K562 (cell line): Measurements from ENCODE around the gene RARRES2. TPM values are rescaled to one million over a fixed set of nuclear protein-coding genes. Genes with fewer than 3 reads are reported as not detected.
A peak's percentile ranks its signal among the peaks of the same experiment; 100 is the strongest.

Experiments
- ATAC-seq: fragments of 200-7000 bp; cut with Tn5 transposase; 3 replicates; pipeline ENCODE4 v1.9.1; 2020; ENCODE audit warnings: moderate library complexity
- BruUV-seq: library from RNA; stranded (reverse); fragments of 400-500 nt; replicated peaks from 2 replicates; lab custom pipeline; 2021; lab: Mats Ljungman, UMichigan
- CTCF ChIA-PET: fragments of 300-600 bp; formaldehyde crosslinking; extraction: SDS; loops from one replicate; lab custom pipeline; 2021; ENCODE audit warnings: low intra/inter-chr PET ratio; lab: Yijun Ruan, JAX
- POLR2A ChIA-PET: fragments of 300-600, 350-650 bp; sonication (Branson Sonifier 250); formaldehyde crosslinking; extraction: SDS; loops from one replicate; lab custom pipeline; 2021; ENCODE audit warnings: antibody characterized with exemption, inconsistent platforms; lab: Yijun Ruan, JAX
- DNase-seq, 4 experiments: peaks; one replicate each; pipeline versions ENCODE4 v3.0.0 to v3.0.0-alpha.2; 2011 to 2018; ENCODE audit warnings: low spot score in 3 of 4, mixed read lengths in 3 of 4; ENCODE audit errors: extremely low read depth in 1 of 4
- FAIRE-seq: peaks from 2 replicates; lab custom pipeline; 2011; peaks lifted over from hg19 to GRCh38; lab: Jason Lieb, UNC
- H2AFZ ChIP-seq: 2 replicates; pipeline ENCODE4 v1.6.0; 2011; ENCODE audit warnings: low read depth, low read length, control low read depth, inconsistent platforms
- H3K27ac ChIP-seq: fragments of 200-600 bp; 3 replicates; pipeline ENCODE4 v1.8.0; 2011; ENCODE audit warnings: low read depth, mild to moderate bottlenecking, control low read depth, inconsistent platforms, low read length, moderate library complexity, mixed read lengths; ENCODE audit errors: extremely low read depth
- H3K27me3 ChIP-seq, 2 experiments: fragments of 300-600 bp in 1 of 2; 2 replicates in 1 of 2; 3 replicates in 1 of 2; pipeline versions ENCODE4 v1.6.0 to v1.8.0; 2011; ENCODE audit warnings: inconsistent platforms in 2 of 2, low read length in 2 of 2, mild to moderate bottlenecking in 1 of 2, mixed read lengths in 1 of 2, moderate library complexity in 1 of 2; ENCODE audit not compliant: control insufficient read depth in 2 of 2, insufficient read depth in 2 of 2
- H3K36me3 ChIP-seq: fragments of 300-600 bp; 3 replicates; pipeline ENCODE4 v1.8.0; 2011; ENCODE audit warnings: mild to moderate bottlenecking, low read length, inconsistent platforms; ENCODE audit not compliant: control insufficient read depth, insufficient read depth
- H3K4me1 ChIP-seq, 2 experiments: fragments of 200-600 bp in 1 of 2; replicated peaks in 1 of 2; 2 replicates in 1 of 2; 3 replicates in 1 of 2; pipeline versions ENCODE4 v1.5.1 to v1.8.0; 2011; ENCODE audit warnings: inconsistent platforms in 2 of 2, low read length in 2 of 2, mild to moderate bottlenecking in 1 of 2, mixed read lengths in 1 of 2, moderate library complexity in 1 of 2; ENCODE audit not compliant: control insufficient read depth in 2 of 2, insufficient read depth in 2 of 2
- H3K4me2 ChIP-seq: 2 replicates; pipeline ENCODE4 v1.6.1; 2011; ENCODE audit warnings: low read length, control low read depth, inconsistent platforms, mixed read lengths; ENCODE audit not compliant: insufficient read depth
- H3K4me3 ChIP-seq: fragments of 200-600 bp; sonication (generic), shearing (Covaris generic); 2 replicates; pipeline ENCODE4 v1.5.1; 2016; ENCODE audit warnings: control low read depth, inconsistent platforms
- H3K79me2 ChIP-seq: fragments of 200-600 bp; 3 replicates; pipeline ENCODE4 v1.8.0; 2011; ENCODE audit warnings: low read length, inconsistent platforms; ENCODE audit not compliant: control insufficient read depth, insufficient read depth
- H3K9ac ChIP-seq, 2 experiments: 2 replicates each; pipeline versions ENCODE4 v1.6.0 to v1.6.1; 2011; ENCODE audit warnings: low read depth in 2 of 2, low read length in 2 of 2, control low read depth in 1 of 2, inconsistent platforms in 1 of 2, mild to moderate bottlenecking in 1 of 2, mixed read lengths in 1 of 2; ENCODE audit not compliant: insufficient read depth in 1 of 2
- H3K9me1 ChIP-seq: one replicate; pipeline ENCODE4 v1.6.0; 2011; ENCODE audit warnings: inconsistent platforms, mild to moderate bottlenecking, low read length, moderate library complexity; ENCODE audit not compliant: control insufficient read depth, insufficient read depth
- H3K9me3 ChIP-seq: replicated peaks from 2 replicates; pipeline ENCODE4 v1.5.1; 2011; ENCODE audit warnings: low read depth, low read length, inconsistent platforms; ENCODE audit not compliant: control insufficient read depth, insufficient read depth
- H4K20me1 ChIP-seq: replicated peaks from 2 replicates; pipeline ENCODE4 v1.6.1; 2011; ENCODE audit warnings: low read length, inconsistent platforms, mixed read lengths; ENCODE audit not compliant: control insufficient read depth, insufficient read depth
- CBX8 ChIP-seq: fragments of 200-600 bp; sonication (generic); IDR thresholded peaks from 2 replicates; pipeline ENCODE4 v1.6.1; 2012; ENCODE audit warnings: borderline replicate concordance, mixed run types, low read depth, mild to moderate bottlenecking, moderate library complexity, mixed read lengths, low read length, control low read depth, inconsistent platforms; ENCODE audit not compliant: poor library complexity, severe bottlenecking; ENCODE audit errors: extremely low read depth
- HCFC1 ChIP-seq: IDR thresholded peaks from 2 replicates; pipeline ENCODE4 v1.6.1; 2012; ENCODE audit warnings: low read depth, low read length, improper control_type of control experiment
- NR2C1 ChIP-seq, 2 experiments: fragments of 450-650 bp; IDR thresholded peaks; 2 replicates each; pipeline ENCODE4 v1.6.1; 2017; ENCODE audit warnings: mild to moderate bottlenecking in 2 of 2, antibody characterized with exemption in 1 of 2, inconsistent platforms in 1 of 2, missing compliant biosample characterization in 1 of 2, missing genetic modification characterization in 1 of 2
- POLR2AphosphoS2 ChIP-seq: IDR thresholded peaks from 2 replicates; pipeline ENCODE4 v1.6.1; 2012; ENCODE audit warnings: low read length, improper control_type of control experiment
- PYGO2 ChIP-seq: fragments of 450-650 bp; IDR thresholded peaks from 2 replicates; pipeline ENCODE4 v1.6.1; 2016; ENCODE audit warnings: mild to moderate bottlenecking, missing genetic modification characterization, moderate library complexity, missing compliant biosample characterization
- SETDB1 ChIP-seq: IDR thresholded peaks from one replicate; pipeline ENCODE4 v1.6.1; 2012; ENCODE audit warnings: low read length, control low read depth, inconsistent platforms
- WGBS: fragments of 100-300 bp; shearing (Covaris generic); methylation state at CpG from one replicate; pipeline ENCODE4 v1.1.6; 2016; ENCODE audit warnings: low coverage, mixed read lengths; ENCODE audit not compliant: insufficient coverage; ENCODE audit errors: missing lambda C conversion rate; 5-methylcytosine and 5-hydroxymethylcytosine counted together
- in situ Hi-C: fragments of 300-500 bp; cut with MboI; formaldehyde crosslinking; loops from 4 replicates; pipeline ENCODE4 v1.15.0; 2018; ENCODE audit warnings: inconsistent platforms, mixed read lengths
- intact Hi-C: fragments of 100-400 bp; cut with micrococcal nuclease; formaldehyde crosslinking; loops from 2 replicates; pipeline ENCODE4 v1.14.2; 2022
- polyA plus RNA-seq, 8 experiments: library from polyadenylated mRNA; depleted of rRNA in 4 of 8; stranded (reverse) in 5 of 8; unstranded in 3 of 8; fragments of >200 nt; fragmentation: Nextera tagmentation in 2 of 8; fragmentation: Illumina TruSeq in 1 of 8; extraction: Ambion mirVana in 2 of 8; extraction: Trizol in 1 of 8; gene quantifications; 2 replicates each; pipeline versions ENCODE4 v1.2.1 to v1.2.3, GENCODE V29; 2011 to 2014; ENCODE audit warnings: inconsistent platforms in 1 of 8, missing spikeins in 1 of 8
- total RNA-seq, 7 experiments: library from RNA; depleted of rRNA in 6 of 7; stranded (reverse); fragments of >200 nt in 6 of 7; fragmentation: Illumina TruSeq in 2 of 7; extraction: Trizol in 2 of 7; gene quantifications; 2 replicates each; pipeline versions ENCODE4 v1.2.1 to v1.2.3, GENCODE V29; 2011 to 2021; ENCODE audit warnings: low replicate concordance in 1 of 7
- TF ChIP-seq, protein P1 (sequence below): fragments of 450-650 bp; formaldehyde crosslinking; IDR thresholded peaks from 2 replicates; pipeline ENCODE4 v1.4.0; 2022; ENCODE audit warnings: mild to moderate bottlenecking, moderate library complexity
- TF ChIP-seq, protein P2 (sequence below), 3 experiments: fragments of 200-800 bp in 1 of 3; sonication (Bioruptor generic) in 1 of 3; sonication (generic) in 1 of 3; formaldehyde crosslinking in 1 of 3; IDR thresholded peaks; 2 replicates each; pipeline versions ENCODE4 v1.6.1 to v1.8.0; 2016 to 2022; ENCODE audit warnings: mild to moderate bottlenecking in 2 of 3, missing compliant biosample characterization in 2 of 3, missing genetic modification characterization in 2 of 3, missing genetic modification reagents in 1 of 3
- TF ChIP-seq, protein P3 (sequence below): sonication (generic); formaldehyde crosslinking; IDR thresholded peaks from 2 replicates; pipeline ENCODE4 v1.9.0; 2022; ENCODE audit warnings: mild to moderate bottlenecking, missing genetic modification reagents
- TF ChIP-seq, protein P4 (sequence below): fragments of 450-650 bp; IDR thresholded peaks from 2 replicates; pipeline ENCODE4 v1.6.1; 2016; ENCODE audit warnings: missing biosample characterization, missing genetic modification characterization
- TF ChIP-seq, protein P5 (sequence below): sonication (generic); formaldehyde crosslinking; IDR thresholded peaks from 2 replicates; pipeline ENCODE4 v1.9.0; 2022; ENCODE audit warnings: mild to moderate bottlenecking, missing genetic modification reagents
- TF ChIP-seq, protein P6 (sequence below): fragments of 250-450 bp; sonication (Bioruptor Pico); IDR thresholded peaks from 2 replicates; pipeline ENCODE4 v1.4.0; 2020; ENCODE audit warnings: borderline replicate concordance

The RARRES2 gene
- total and polyA plus RNA-seq, 9 of the 15 experiments (the other 6 are each of a cell fraction or from before 2014, with no cell fraction given) = 0.11 to 1.7 (median 0.23) TPM; not detected in 6

DNA sequence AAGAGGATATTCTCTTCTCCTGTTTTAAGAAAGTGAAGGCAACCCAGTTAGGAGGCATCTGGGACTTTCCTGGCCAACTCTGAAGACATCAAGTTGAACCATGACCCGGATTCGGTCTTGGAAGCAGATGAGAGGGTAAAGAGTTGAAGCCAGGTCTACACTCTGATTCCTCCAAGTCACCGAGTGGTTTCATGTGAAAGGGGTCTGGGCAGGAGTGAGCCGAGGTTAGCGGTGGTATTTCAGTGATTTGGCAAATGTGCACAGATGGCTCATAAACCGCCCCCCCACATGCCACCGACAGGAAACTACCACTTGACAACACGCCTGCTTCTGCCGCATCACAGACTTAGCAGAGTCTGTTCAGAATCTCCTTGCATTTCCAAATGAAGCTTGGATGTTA is 15.8 kb upstream of the RARRES2 start:
- no TSS peak for BruUV-seq
- no peak for ATAC-seq
- Histone ChIP-seq H3K9me1 (peaks cover 5% of the 10 kb centered on the region), H3K36me3 (no peaks in the 10 kb centered on the region), H2AFZ (peak overlapping the region; percentile 48), H3K9me3 (no peaks in the 10 kb centered on the region), H3K4me1 (peaks cover 30 to 37% of the 10 kb centered on the region in 2 experiments; a peak in 4 of 5 replicates), H3K27ac (0 out of 3 replicates have a peak overlapping the region, but pooled peaks have one; percentile 7), H3K4me3 (no peak overlapping the region), H3K79me2 (no peaks in the 10 kb centered on the region), H4K20me1 (no peaks in the 10 kb centered on the region), H3K27me3 (no peaks in the 10 kb centered on the region; a peak in 1 of 5 replicates), H3K9ac (no peak overlapping the region), H3K4me2 (no peak overlapping the region; the same call in 1 of the 2 replicates)
- CTCF ChIA-PET = interaction anchor here (0.9 to 1.6 kb wide), 2 partner anchors 63 to 65 kb away, joined by 3 to 16 read pairs; no protein-coding TSS in a partner anchor
- WGBS = 63% methylated on average over 9 of the region's 9 CpGs
- in situ Hi-C loops = no loop called here
- intact Hi-C loops = loop anchor here (2.0 to 10.0 kb wide), 3 partner anchors 22 to 398 kb away; partner anchors contain the start of gene ZNF775
- FAIRE-seq = no peak
- POLR2A ChIA-PET = no interaction called here
- peak in 1 of 4 experiments; percentile 15 for DNase-seq
- TF ChIP-seq, protein P1, sequence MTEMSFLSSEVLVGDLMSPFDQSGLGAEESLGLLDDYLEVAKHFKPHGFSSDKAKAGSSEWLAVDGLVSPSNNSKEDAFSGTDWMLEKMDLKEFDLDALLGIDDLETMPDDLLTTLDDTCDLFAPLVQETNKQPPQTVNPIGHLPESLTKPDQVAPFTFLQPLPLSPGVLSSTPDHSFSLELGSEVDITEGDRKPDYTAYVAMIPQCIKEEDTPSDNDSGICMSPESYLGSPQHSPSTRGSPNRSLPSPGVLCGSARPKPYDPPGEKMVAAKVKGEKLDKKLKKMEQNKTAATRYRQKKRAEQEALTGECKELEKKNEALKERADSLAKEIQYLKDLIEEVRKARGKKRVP = no peak
- TF ChIP-seq, protein P2, sequence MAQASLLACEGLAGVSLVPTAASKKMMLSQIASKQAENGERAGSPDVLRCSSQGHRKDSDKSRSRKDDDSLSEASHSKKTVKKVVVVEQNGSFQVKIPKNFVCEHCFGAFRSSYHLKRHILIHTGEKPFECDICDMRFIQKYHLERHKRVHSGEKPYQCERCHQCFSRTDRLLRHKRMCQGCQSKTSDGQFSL (CRISPR knock-in tag; IDR thresholded peaks at IDR 0.05) = peak; percentile 91
- TF ChIP-seq, protein P2 (tag; IDR thresholded peaks at IDR 0.05) = no peak; a peak in 1 of 4 replicates
- TF ChIP-seq NR2C1 (IDR thresholded peaks at IDR 0.05) = 0 out of 2 replicates have a peak, but pooled peaks have one; percentile 10
- no peak; the same call in 1 of the 2 replicates for TF ChIP-seq NR2C1 (tag; IDR thresholded peaks at IDR 0.05)
- TF ChIP-seq, protein P3, sequence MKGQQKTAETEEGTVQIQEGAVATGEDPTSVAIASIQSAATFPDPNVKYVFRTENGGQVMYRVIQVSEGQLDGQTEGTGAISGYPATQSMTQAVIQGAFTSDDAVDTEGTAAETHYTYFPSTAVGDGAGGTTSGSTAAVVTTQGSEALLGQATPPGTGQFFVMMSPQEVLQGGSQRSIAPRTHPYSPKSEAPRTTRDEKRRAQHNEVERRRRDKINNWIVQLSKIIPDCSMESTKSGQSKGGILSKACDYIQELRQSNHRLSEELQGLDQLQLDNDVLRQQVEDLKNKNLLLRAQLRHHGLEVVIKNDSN (CRISPR knock-in tag) = peak; percentile 30; the same call in 1 of the 2 replicates
- TF ChIP-seq, protein P4, sequence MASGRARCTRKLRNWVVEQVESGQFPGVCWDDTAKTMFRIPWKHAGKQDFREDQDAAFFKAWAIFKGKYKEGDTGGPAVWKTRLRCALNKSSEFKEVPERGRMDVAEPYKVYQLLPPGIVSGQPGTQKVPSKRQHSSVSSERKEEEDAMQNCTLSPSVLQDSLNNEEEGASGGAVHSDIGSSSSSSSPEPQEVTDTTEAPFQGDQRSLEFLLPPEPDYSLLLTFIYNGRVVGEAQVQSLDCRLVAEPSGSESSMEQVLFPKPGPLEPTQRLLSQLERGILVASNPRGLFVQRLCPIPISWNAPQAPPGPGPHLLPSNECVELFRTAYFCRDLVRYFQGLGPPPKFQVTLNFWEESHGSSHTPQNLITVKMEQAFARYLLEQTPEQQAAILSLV = no peak
- TF ChIP-seq HCFC1 = 0 out of 2 replicates have a peak, but pooled peaks have one; percentile 13
- TF ChIP-seq SETDB1 = no peak
- TF ChIP-seq POLR2AphosphoS2 = no peak
- TF ChIP-seq, protein P5, sequence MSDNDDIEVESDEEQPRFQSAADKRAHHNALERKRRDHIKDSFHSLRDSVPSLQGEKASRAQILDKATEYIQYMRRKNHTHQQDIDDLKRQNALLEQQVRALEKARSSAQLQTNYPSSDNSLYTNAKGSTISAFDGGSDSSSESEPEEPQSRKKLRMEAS (CRISPR knock-in tag) = 0 out of 2 replicates have a peak, but pooled peaks have one; percentile 21
- TF ChIP-seq CBX8 = no peak
- TF ChIP-seq, protein P6, sequence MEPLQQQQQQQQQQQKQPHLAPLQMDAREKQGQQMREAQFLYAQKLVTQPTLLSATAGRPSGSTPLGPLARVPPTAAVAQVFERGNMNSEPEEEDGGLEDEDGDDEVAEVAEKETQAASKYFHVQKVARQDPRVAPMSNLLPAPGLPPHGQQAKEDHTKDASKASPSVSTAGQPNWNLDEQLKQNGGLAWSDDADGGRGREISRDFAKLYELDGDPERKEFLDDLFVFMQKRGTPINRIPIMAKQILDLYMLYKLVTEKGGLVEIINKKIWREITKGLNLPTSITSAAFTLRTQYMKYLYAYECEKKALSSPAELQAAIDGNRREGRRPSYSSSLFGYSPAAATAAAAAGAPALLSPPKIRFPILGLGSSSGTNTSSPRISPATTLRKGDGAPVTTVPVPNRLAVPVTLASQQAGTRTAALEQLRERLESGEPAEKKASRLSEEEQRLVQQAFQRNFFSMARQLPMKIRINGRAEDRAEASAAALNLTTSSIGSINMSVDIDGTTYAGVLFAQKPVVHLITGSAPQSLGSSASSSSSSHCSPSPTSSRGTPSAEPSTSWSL (CRISPR knock-in tag) = peak; percentile 66; the same call in 1 of the 2 replicates
- TF ChIP-seq PYGO2 (tag) = no peak
